IPS-20b (cell line): ENCODE data around the gene SEMA7A.
"Not testable (repeated sequence)": the region's sequence is repeated elsewhere in the genome, so short reads cannot be mapped to it uniquely, and the experiment has no call there.

Experiments used
- H3K27ac ChIP-seq: one replicate; pipeline ENCODE4 v1.5.1; 2013; ENCODE audit warnings: low read length
- H3K27me3 ChIP-seq: 2 replicates; pipeline ENCODE4 v1.6.1; 2013; ENCODE audit warnings: mild to moderate bottlenecking, low read length, inconsistent platforms; ENCODE audit not compliant: insufficient read depth
- H3K36me3 ChIP-seq: 2 replicates; pipeline ENCODE4 v1.6.1; 2013; ENCODE audit warnings: low read depth, mild to moderate bottlenecking, inconsistent platforms, low read length, moderate library complexity; ENCODE audit not compliant: insufficient read depth
- H3K4me1 ChIP-seq: 2 replicates; pipeline ENCODE4 v1.6.1; 2013; ENCODE audit warnings: mild to moderate bottlenecking, control low read depth, inconsistent platforms, low read length, moderate library complexity; ENCODE audit not compliant: insufficient read depth
- H3K4me3 ChIP-seq: 2 replicates; pipeline ENCODE4 v1.5.1; 2013; ENCODE audit warnings: mild to moderate bottlenecking, low read length, inconsistent platforms
- H3K9ac ChIP-seq: 2 replicates; pipeline ENCODE4 v1.6.1; 2013; ENCODE audit warnings: low read depth, mild to moderate bottlenecking, inconsistent platforms, low read length, moderate library complexity
- H3K9me3 ChIP-seq: 2 replicates; pipeline ENCODE4 v1.6.1; 2013; ENCODE audit warnings: mild to moderate bottlenecking, low read depth, low read length, inconsistent platforms; ENCODE audit not compliant: insufficient read depth

The SEMA7A gene

GRCh38 chr15:74433592-74434262 lies at the start of gene SEMA7A:
Gene SEMA7A, minus strand, starts transcription at chr15:74433958. Its CDS starts 40 bp downstream, at chr15:74433918.
- Histone ChIP-seq H3K4me3 (peak within 1 kb of the TSS; percentile 79), H3K9me3 (no peaks in the 10 kb centered on the region), H3K9ac (peak within 1 kb of the TSS; percentile 68; the same call in 1 of the 2 replicates), H3K4me1 (peaks cover 6% of the 10 kb centered on the region; the same call in 1 of the 2 replicates), H3K36me3 (no peaks in the 10 kb centered on the region), H3K27me3 (peaks cover 38% of the 10 kb centered on the region), H3K27ac (no peak within 1 kb of the TSS)

GRCh38 chr15:74482661-74483060 lies 48.9 kb upstream of the SEMA7A start:
- Histone ChIP-seq H3K36me3 (peaks cover 12% of the 10 kb centered on the region), H3K4me1 (peaks cover 3% of the 10 kb centered on the region; the same call in 1 of the 2 replicates), H3K9me3 (no peaks in the 10 kb centered on the region), H3K27ac (no peak overlapping the region), H3K9ac (no peak overlapping the region), H3K27me3 (no peaks in the 10 kb centered on the region), H3K4me3 (no peak overlapping the region)

- not testable (repeated sequence) for H3K4me3 ChIP-seq, H3K4me1 ChIP-seq, H3K9me3 ChIP-seq, H3K27me3 ChIP-seq, H3K9ac ChIP-seq, H3K27ac ChIP-seq
- peaks cover 12% of the 10 kb centered on the region for H3K36me3 ChIP-seq
Observed at GRCh38 chr15:74480364-74480763, 46.6 kb upstream of the SEMA7A start.

- not testable (repeated sequence) for H3K27me3 ChIP-seq
Observed at GRCh38 chr15:74471621-74472020, 37.9 kb upstream of the SEMA7A start.

GRCh38 chr15:74470631-74471395 lies 37.1 kb upstream of the SEMA7A start:
- Histone ChIP-seq H3K27ac (no peak overlapping the region), H3K4me1 (no peaks in the 10 kb centered on the region), H3K36me3 (peaks cover 33% of the 10 kb centered on the region), H3K4me3 (no peak overlapping the region), H3K27me3 (no peaks in the 10 kb centered on the region), H3K9ac (no peak overlapping the region), H3K9me3 (no peaks in the 10 kb centered on the region)

More at GRCh38 chr15:74471621-74472020, 37.9 kb upstream of the SEMA7A start:
- peaks cover 27% of the 10 kb centered on the region for H3K36me3 ChIP-seq
- H3K4me1 ChIP-seq, H3K9me3 ChIP-seq, H3K9ac ChIP-seq, H3K4me3 ChIP-seq, H3K27ac ChIP-seq: not testable (repeated sequence)

GRCh38 chr15:74468341-74469032 lies 34.7 kb upstream of the SEMA7A start:
- no peaks in the 10 kb centered on the region for H3K27me3 ChIP-seq
- H3K36me3 ChIP-seq = peaks cover 37% of the 10 kb centered on the region
- no peak overlapping the region for H3K27ac ChIP-seq
- H3K9me3 ChIP-seq = no peaks in the 10 kb centered on the region
- H3K9ac ChIP-seq = no peak overlapping the region
- H3K4me3 ChIP-seq = no peak overlapping the region
- no peaks in the 10 kb centered on the region for H3K4me1 ChIP-seq

- Histone ChIP-seq H3K36me3 (peaks cover 30% of the 10 kb centered on the region), H3K9ac (no peak overlapping the region), H3K27me3 (no peaks in the 10 kb centered on the region), H3K4me3 (no peak overlapping the region), H3K4me1 (0 out of 2 replicates have a peak, but pooled peaks cover 5% of the 10 kb centered on the region), H3K9me3 (no peaks in the 10 kb centered on the region), H3K27ac (no peak overlapping the region)
Observed at GRCh38 chr15:74466570-74466969, 32.8 kb upstream of the SEMA7A start.

GRCh38 chr15:74464897-74465296 lies 31.1 kb upstream of the SEMA7A start:
- Histone ChIP-seq H3K36me3 (peaks cover 19% of the 10 kb centered on the region), H3K4me1 (0 out of 2 replicates have a peak, but pooled peaks cover 9% of the 10 kb centered on the region), H3K9ac (no peak overlapping the region), H3K9me3 (no peaks in the 10 kb centered on the region), H3K4me3 (no peak overlapping the region), H3K27ac (no peak overlapping the region), H3K27me3 (no peaks in the 10 kb centered on the region)

- Histone ChIP-seq H3K4me3 (no peak overlapping the region), H3K4me1 (0 out of 2 replicates have a peak, but pooled peaks cover 9% of the 10 kb centered on the region), H3K36me3 (peaks cover 15% of the 10 kb centered on the region), H3K27ac (no peak overlapping the region), H3K27me3 (no peaks in the 10 kb centered on the region), H3K9ac (no peak overlapping the region), H3K9me3 (no peaks in the 10 kb centered on the region)
Observed at GRCh38 chr15:74464216-74464615, 30.5 kb upstream of the SEMA7A start.

- Histone ChIP-seq H3K4me1 (0 out of 2 replicates have a peak, but pooled peaks cover 9% of the 10 kb centered on the region), H3K4me3 (no peak overlapping the region), H3K36me3 (peaks cover 14% of the 10 kb centered on the region), H3K27ac (no peak overlapping the region), H3K9me3 (no peaks in the 10 kb centered on the region), H3K27me3 (no peaks in the 10 kb centered on the region), H3K9ac (no peak overlapping the region)
Observed at GRCh38 chr15:74463634-74464033, 29.9 kb upstream of the SEMA7A start.

- H3K36me3 ChIP-seq = 0 out of 2 replicates have a peak, but pooled peaks cover 9% of the 10 kb centered on the region
- H3K27ac ChIP-seq = no peak overlapping the region
Observed at GRCh38 chr15:74461847-74462511, 28.2 kb upstream of the SEMA7A start.

More at GRCh38 chr15:74461847-74462511, 28.2 kb upstream of the SEMA7A start:
- no peaks in the 10 kb centered on the region for H3K27me3 ChIP-seq
- H3K9me3 ChIP-seq = no peaks in the 10 kb centered on the region
- H3K4me3 ChIP-seq = peak overlapping the region; percentile 82
- 0 out of 2 replicates have a peak, but pooled peaks cover 9% of the 10 kb centered on the region for H3K4me1 ChIP-seq
- peak overlapping the region; percentile 79 for H3K9ac ChIP-seq
